GM12878 (cell line): ENCODE measurements around the gene TRIM26. TPM values are rescaled to one million over a fixed set of nuclear protein-coding genes. Genes with fewer than 3 reads are reported as not detected.

Source experiments
- ATAC-seq: fragments of 200-7000 bp; cut with Tn5 transposase; 3 replicates; pipeline ENCODE4 v1.9.1; 2020; ENCODE audit warnings: mild to moderate bottlenecking, moderate library complexity
- BruUV-seq: library from RNA; stranded (reverse); fragments of 400-500 nt; replicated peaks from 2 replicates; lab custom pipeline; 2021; lab: Mats Ljungman, UMichigan
- CTCF ChIA-PET: fragments of 300-600 bp; sonication (Branson Sonifier 250); formaldehyde crosslinking; extraction: SDS; loops from one replicate; lab custom pipeline; 2021; ENCODE audit warnings: inconsistent platforms; lab: Yijun Ruan, JAX
- POLR2A ChIA-PET: fragments of 350-600 bp; formaldehyde crosslinking; extraction: SDS; loops from one replicate; lab custom pipeline; 2021; ENCODE audit warnings: inconsistent platforms; lab: Charles Lee
- RAD21 ChIA-PET: fragments of 300-600 bp; sonication (Branson Sonifier 250); formaldehyde crosslinking; loops from one replicate; lab custom pipeline; 2023; ENCODE audit warnings: antibody characterized with exemption; ENCODE audit not compliant: unreplicated experiment; lab: Charles Lee
- SMC1A ChIA-PET: fragments of 300-600 bp; sonication (Branson Sonifier 250); formaldehyde crosslinking; loops from one replicate; lab custom pipeline; 2023; ENCODE audit not compliant: unreplicated experiment, uncharacterized antibody; lab: Charles Lee
- DNase-seq: peaks from one replicate; pipeline ENCODE4 v3.0.0-alpha.2; 2011; ENCODE audit warnings: low read depth, low spot score
- FAIRE-seq: peaks from 3 replicates; lab custom pipeline; 2011; peaks lifted over from hg19 to GRCh38; lab: Jason Lieb, UNC
- H2AFZ ChIP-seq: 2 replicates; pipeline ENCODE4 v1.6.0; 2011; ENCODE audit warnings: low read depth, low read length, control low read depth; ENCODE audit not compliant: control insufficient read depth
- H3K27ac ChIP-seq: 2 replicates; pipeline ENCODE4 v1.5.1; 2011; ENCODE audit warnings: control low read depth; ENCODE audit not compliant: control insufficient read depth, insufficient read depth
- H3K27me3 ChIP-seq, 2 experiments: replicated peaks in 1 of 2; 2 replicates each; pipeline versions ENCODE4 v1.6.0 to v1.6.1; 2011; ENCODE audit warnings: low read length in 1 of 2; ENCODE audit not compliant: control insufficient read depth in 2 of 2, insufficient read depth in 2 of 2
- H3K36me3 ChIP-seq, 2 experiments: 2 replicates each; pipeline ENCODE4 v1.5.1; 2011; ENCODE audit warnings: low read length in 1 of 2; ENCODE audit not compliant: control insufficient read depth in 2 of 2, insufficient read depth in 2 of 2
- H3K4me1 ChIP-seq: 2 replicates; pipeline ENCODE4 v1.6.1; 2011; ENCODE audit warnings: mild to moderate bottlenecking, low read length, moderate library complexity, mixed read lengths; ENCODE audit not compliant: control insufficient read depth, insufficient read depth
- H3K4me2 ChIP-seq: 2 replicates; pipeline ENCODE4 v1.6.0; 2011; ENCODE audit warnings: control low read depth; ENCODE audit not compliant: control insufficient read depth, insufficient read depth
- H3K4me3 ChIP-seq: fragments of 200-600 bp; sonication (generic); 2 replicates; pipeline ENCODE4 v1.5.1; 2016
- H3K79me2 ChIP-seq: 2 replicates; pipeline ENCODE4 v1.6.0; 2011; ENCODE audit warnings: low read length; ENCODE audit not compliant: control insufficient read depth, insufficient read depth
- H3K9ac ChIP-seq: 2 replicates; pipeline ENCODE4 v1.8.0; 2011; ENCODE audit warnings: low read length, control low read depth, mixed read lengths; ENCODE audit not compliant: control insufficient read depth, insufficient read depth
- H3K9me3 ChIP-seq: replicated peaks from 3 replicates; pipeline ENCODE4 v1.5.1; 2011; ENCODE audit warnings: mild to moderate bottlenecking, low read length; ENCODE audit not compliant: control insufficient read depth, insufficient read depth
- H4K20me1 ChIP-seq: 2 replicates; pipeline ENCODE4 v1.6.0; 2011; ENCODE audit not compliant: control insufficient read depth, insufficient read depth
- BRCA1 ChIP-seq: IDR thresholded peaks from 2 replicates; pipeline ENCODE4 v1.6.1; 2011; ENCODE audit warnings: low read depth, low read length, improper control_type of control experiment
- CBFB ChIP-seq: IDR thresholded peaks from 2 replicates; pipeline ENCODE4 v1.6.1; 2016; ENCODE audit warnings: antibody characterized with exemption, low read depth
- CREM ChIP-seq: IDR thresholded peaks from 2 replicates; pipeline ENCODE4 v1.6.1; 2014; ENCODE audit warnings: antibody characterized with exemption, low read depth
- HDGF ChIP-seq: fragments of 450-650 bp; IDR thresholded peaks from 2 replicates; pipeline ENCODE4 v1.6.1; 2016; ENCODE audit warnings: antibody characterized with exemption
- MYB ChIP-seq: fragments of 150-350 bp; IDR thresholded peaks from 2 replicates; pipeline ENCODE4 v1.6.1; 2014; ENCODE audit warnings: mild to moderate bottlenecking, low read depth, low read length, borderline replicate concordance
- POLR2AphosphoS5 ChIP-seq: IDR thresholded peaks from 2 replicates; pipeline ENCODE4 v1.6.1; 2011; ENCODE audit warnings: mild to moderate bottlenecking, low read length, inconsistent platforms
- SIN3A ChIP-seq: IDR thresholded peaks from 2 replicates; pipeline ENCODE4 v1.6.1; 2012; ENCODE audit warnings: low read depth, low read length, improper control_type of control experiment
- SREBF1 ChIP-seq: IDR thresholded peaks from 2 replicates; pipeline ENCODE4 v1.6.1; 2012; ENCODE audit warnings: mild to moderate bottlenecking, low read length
- STAT3 ChIP-seq: IDR thresholded peaks from 2 replicates; pipeline ENCODE4 v1.6.1; 2011; ENCODE audit warnings: low read depth, low read length, improper control_type of control experiment
- TAF1 ChIP-seq: IDR thresholded peaks from 2 replicates; pipeline ENCODE4 v1.6.1; 2011; ENCODE audit warnings: mild to moderate bottlenecking, low read depth, low read length, borderline replicate concordance
- TCF3 ChIP-seq: IDR thresholded peaks from 2 replicates; pipeline ENCODE4 v1.6.1; 2012; ENCODE audit warnings: low read depth, mild to moderate bottlenecking, low read length, borderline replicate concordance; ENCODE audit not compliant: insufficient read depth
- WGBS: methylation state at CpG from one replicate; pipeline ENCODE4 v1.1.6; 2016; ENCODE audit warnings: low lambda C conversion rate; ENCODE audit not compliant: insufficient replicate concordance, insufficient coverage; ENCODE audit errors: missing lambda C conversion rate; 5-methylcytosine and 5-hydroxymethylcytosine counted together
- in situ Hi-C: fragments of 300-500 bp; cut with MboI; formaldehyde crosslinking; loops from 9 replicates; pipeline ENCODE4 v1.14.3; 2018; ENCODE audit warnings: mixed read lengths
- intact Hi-C: fragments of 100-400 bp; cut with micrococcal nuclease; formaldehyde crosslinking; loops from one replicate; pipeline ENCODE4 v1.14.2; 2022; ENCODE audit not compliant: unreplicated experiment
- polyA plus RNA-seq, 11 experiments: library from polyadenylated mRNA; depleted of rRNA in 4 of 11; unstranded in 6 of 11; stranded (reverse) in 5 of 11; fragments of >200 nt; fragmentation: Nextera tagmentation in 4 of 11; fragmentation: Illumina TruSeq in 1 of 11; extraction: Ambion mirVana in 4 of 11; extraction: Trizol in 1 of 11; gene quantifications; 1 replicate in 1 of 11; 2 replicates in 10 of 11; pipeline versions ENCODE4 v1.2.1 to v1.2.3, GENCODE V29; 2011 to 2016; ENCODE audit warnings: inconsistent platforms in 2 of 11, missing spikeins in 2 of 11, low read depth in 1 of 11
- total RNA-seq, 4 experiments: library from RNA; depleted of rRNA in 3 of 4; stranded (reverse); fragments of >200 nt in 3 of 4; fragmentation: Illumina TruSeq in 1 of 4; extraction: Trizol in 1 of 4; gene quantifications; 2 replicates each; pipeline versions ENCODE4 v1.2.1 to v1.2.3, GENCODE V29; 2013 to 2021
- TF ChIP-seq, protein P1 (sequence below): fragments of 450-650 bp; IDR thresholded peaks from 2 replicates; pipeline ENCODE4 v1.6.1; 2017; ENCODE audit warnings: mild to moderate bottlenecking, moderate library complexity
- TF ChIP-seq, protein P2 (sequence below): fragments of 150-350 bp; IDR thresholded peaks from 2 replicates; pipeline ENCODE4 v1.6.1; 2016; ENCODE audit warnings: low read depth, low read length
- TF ChIP-seq, protein P3 (sequence below): fragments of 450-650 bp; IDR thresholded peaks from 2 replicates; pipeline ENCODE4 v1.6.1; 2017; ENCODE audit warnings: mild to moderate bottlenecking
- TF ChIP-seq, protein P4 (sequence below): IDR thresholded peaks from 2 replicates; pipeline ENCODE4 v1.6.1; 2012; ENCODE audit warnings: low read depth, low read length, improper control_type of control experiment

The TRIM26 gene
- total and polyA plus RNA-seq, 10 of the 15 experiments (the other 5 are each of a cell fraction or from before 2014, with no cell fraction given): 13.1 to 79.6 (median 63.6) TPM

DNA sequence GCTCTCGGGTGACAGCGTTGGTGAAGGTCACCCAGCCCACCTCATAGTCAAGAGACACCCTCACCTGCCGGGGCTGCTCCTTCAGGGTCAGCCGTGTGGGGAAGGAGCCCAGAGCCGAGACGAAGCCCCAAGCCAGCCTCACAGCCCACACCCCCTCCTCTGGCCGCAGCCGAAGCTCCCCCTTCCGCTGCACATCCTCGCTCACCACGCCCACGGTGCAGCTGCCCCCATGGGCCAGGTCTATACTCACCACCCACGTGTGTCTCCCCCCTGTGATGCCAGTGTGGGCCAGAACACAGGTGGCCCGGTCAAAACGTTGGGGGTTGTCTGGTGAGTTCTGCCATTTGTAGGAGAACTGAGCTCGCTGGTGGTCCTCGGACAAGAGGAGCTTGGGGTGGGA lies 59.1 kb downstream of the TRIM26 start:
- WGBS: 53% methylated on average over 17 of the region's 17 CpGs
- Histone ChIP-seq H4K20me1 (no peaks in the 10 kb centered on the region), H3K9ac (no peak overlapping the region), H3K4me3 (no peak overlapping the region), H3K9me3 (no peaks in the 10 kb centered on the region), H3K4me2 (no peak overlapping the region), H3K27me3 (peaks cover 0 to 2% of the 10 kb centered on the region in 2 experiments; a peak in 3 of 4 replicates), H3K4me1 (peaks cover 4% of the 10 kb centered on the region; the same call in 1 of the 2 replicates), H3K27ac (no peak overlapping the region), H3K79me2 (no peaks in the 10 kb centered on the region), H3K36me3 (no peaks in the 10 kb centered on the region), H2AFZ (no peak overlapping the region)
- intact Hi-C loops (no loop called here), in situ Hi-C loops (no loop called here)
- ChIA-PET RAD21 (interaction anchor here (0.9 to 1.0 kb wide), 2 partner anchors 13 to 51 kb away, joined by 3 to 8 read pairs; no protein-coding TSS in a partner anchor), SMC1A (interaction anchor here (1.1 kb wide), 1 partner anchor 51 kb away, joined by 4 read pairs; no protein-coding TSS in a partner anchor), POLR2A (no interaction called here), CTCF (interaction anchor here (1.1 kb wide), 1 partner anchor 14 kb away, joined by 4 read pairs; no protein-coding TSS in a partner anchor)
- FAIRE-seq (no peak), DNase-seq (no peak), ATAC-seq (no peak)
- BruUV-seq: no TSS peak
- TF ChIP-seq TCF3 (no peak), HDGF (no peak), SREBF1 (no peak), BRCA1 (no peak), POLR2AphosphoS5 (no peak), STAT3 (no peak), SIN3A (no peak), MYB (no peak), CREM (no peak), CBFB (no peak), TAF1 (no peak)
- TF ChIP-seq, protein P1, sequence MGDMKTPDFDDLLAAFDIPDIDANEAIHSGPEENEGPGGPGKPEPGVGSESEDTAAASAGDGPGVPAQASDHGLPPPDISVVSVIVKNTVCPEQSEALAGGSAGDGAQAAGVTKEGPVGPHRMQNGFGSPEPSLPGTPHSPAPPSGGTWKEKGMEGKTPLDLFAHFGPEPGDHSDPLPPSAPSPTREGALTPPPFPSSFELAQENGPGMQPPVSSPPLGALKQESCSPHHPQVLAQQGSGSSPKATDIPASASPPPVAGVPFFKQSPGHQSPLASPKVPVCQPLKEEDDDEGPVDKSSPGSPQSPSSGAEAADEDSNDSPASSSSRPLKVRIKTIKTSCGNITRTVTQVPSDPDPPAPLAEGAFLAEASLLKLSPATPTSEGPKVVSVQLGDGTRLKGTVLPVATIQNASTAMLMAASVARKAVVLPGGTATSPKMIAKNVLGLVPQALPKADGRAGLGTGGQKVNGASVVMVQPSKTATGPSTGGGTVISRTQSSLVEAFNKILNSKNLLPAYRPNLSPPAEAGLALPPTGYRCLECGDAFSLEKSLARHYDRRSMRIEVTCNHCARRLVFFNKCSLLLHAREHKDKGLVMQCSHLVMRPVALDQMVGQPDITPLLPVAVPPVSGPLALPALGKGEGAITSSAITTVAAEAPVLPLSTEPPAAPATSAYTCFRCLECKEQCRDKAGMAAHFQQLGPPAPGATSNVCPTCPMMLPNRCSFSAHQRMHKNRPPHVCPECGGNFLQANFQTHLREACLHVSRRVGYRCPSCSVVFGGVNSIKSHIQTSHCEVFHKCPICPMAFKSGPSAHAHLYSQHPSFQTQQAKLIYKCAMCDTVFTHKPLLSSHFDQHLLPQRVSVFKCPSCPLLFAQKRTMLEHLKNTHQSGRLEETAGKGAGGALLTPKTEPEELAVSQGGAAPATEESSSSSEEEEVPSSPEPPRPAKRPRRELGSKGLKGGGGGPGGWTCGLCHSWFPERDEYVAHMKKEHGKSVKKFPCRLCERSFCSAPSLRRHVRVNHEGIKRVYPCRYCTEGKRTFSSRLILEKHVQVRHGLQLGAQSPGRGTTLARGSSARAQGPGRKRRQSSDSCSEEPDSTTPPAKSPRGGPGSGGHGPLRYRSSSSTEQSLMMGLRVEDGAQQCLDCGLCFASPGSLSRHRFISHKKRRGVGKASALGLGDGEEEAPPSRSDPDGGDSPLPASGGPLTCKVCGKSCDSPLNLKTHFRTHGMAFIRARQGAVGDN: no peak
- TF ChIP-seq, protein P2, sequence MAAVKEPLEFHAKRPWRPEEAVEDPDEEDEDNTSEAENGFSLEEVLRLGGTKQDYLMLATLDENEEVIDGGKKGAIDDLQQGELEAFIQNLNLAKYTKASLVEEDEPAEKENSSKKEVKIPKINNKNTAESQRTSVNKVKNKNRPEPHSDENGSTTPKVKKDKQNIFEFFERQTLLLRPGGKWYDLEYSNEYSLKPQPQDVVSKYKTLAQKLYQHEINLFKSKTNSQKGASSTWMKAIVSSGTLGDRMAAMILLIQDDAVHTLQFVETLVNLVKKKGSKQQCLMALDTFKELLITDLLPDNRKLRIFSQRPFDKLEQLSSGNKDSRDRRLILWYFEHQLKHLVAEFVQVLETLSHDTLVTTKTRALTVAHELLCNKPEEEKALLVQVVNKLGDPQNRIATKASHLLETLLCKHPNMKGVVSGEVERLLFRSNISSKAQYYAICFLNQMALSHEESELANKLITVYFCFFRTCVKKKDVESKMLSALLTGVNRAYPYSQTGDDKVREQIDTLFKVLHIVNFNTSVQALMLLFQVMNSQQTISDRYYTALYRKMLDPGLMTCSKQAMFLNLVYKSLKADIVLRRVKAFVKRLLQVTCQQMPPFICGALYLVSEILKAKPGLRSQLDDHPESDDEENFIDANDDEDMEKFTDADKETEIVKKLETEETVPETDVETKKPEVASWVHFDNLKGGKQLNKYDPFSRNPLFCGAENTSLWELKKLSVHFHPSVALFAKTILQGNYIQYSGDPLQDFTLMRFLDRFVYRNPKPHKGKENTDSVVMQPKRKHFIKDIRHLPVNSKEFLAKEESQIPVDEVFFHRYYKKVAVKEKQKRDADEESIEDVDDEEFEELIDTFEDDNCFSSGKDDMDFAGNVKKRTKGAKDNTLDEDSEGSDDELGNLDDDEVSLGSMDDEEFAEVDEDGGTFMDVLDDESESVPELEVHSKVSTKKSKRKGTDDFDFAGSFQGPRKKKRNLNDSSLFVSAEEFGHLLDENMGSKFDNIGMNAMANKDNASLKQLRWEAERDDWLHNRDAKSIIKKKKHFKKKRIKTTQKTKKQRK: no peak
- TF ChIP-seq, protein P3, sequence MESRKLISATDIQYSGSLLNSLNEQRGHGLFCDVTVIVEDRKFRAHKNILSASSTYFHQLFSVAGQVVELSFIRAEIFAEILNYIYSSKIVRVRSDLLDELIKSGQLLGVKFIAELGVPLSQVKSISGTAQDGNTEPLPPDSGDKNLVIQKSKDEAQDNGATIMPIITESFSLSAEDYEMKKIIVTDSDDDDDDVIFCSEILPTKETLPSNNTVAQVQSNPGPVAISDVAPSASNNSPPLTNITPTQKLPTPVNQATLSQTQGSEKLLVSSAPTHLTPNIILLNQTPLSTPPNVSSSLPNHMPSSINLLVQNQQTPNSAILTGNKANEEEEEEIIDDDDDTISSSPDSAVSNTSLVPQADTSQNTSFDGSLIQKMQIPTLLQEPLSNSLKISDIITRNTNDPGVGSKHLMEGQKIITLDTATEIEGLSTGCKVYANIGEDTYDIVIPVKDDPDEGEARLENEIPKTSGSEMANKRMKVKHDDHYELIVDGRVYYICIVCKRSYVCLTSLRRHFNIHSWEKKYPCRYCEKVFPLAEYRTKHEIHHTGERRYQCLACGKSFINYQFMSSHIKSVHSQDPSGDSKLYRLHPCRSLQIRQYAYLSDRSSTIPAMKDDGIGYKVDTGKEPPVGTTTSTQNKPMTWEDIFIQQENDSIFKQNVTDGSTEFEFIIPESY: no peak
- TF ChIP-seq, protein P4, sequence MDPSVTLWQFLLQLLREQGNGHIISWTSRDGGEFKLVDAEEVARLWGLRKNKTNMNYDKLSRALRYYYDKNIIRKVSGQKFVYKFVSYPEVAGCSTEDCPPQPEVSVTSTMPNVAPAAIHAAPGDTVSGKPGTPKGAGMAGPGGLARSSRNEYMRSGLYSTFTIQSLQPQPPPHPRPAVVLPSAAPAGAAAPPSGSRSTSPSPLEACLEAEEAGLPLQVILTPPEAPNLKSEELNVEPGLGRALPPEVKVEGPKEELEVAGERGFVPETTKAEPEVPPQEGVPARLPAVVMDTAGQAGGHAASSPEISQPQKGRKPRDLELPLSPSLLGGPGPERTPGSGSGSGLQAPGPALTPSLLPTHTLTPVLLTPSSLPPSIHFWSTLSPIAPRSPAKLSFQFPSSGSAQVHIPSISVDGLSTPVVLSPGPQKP: no peak
